ENCODE measurements around the gene KLHL40.
A peak's percentile ranks its signal among the peaks of the same experiment; 100 is the strongest.
"Not testable (repeated sequence)": the region's sequence is repeated elsewhere in the genome, so short reads cannot be mapped to it uniquely, and the experiment has no call there.

Gene KLHL40

DNA sequence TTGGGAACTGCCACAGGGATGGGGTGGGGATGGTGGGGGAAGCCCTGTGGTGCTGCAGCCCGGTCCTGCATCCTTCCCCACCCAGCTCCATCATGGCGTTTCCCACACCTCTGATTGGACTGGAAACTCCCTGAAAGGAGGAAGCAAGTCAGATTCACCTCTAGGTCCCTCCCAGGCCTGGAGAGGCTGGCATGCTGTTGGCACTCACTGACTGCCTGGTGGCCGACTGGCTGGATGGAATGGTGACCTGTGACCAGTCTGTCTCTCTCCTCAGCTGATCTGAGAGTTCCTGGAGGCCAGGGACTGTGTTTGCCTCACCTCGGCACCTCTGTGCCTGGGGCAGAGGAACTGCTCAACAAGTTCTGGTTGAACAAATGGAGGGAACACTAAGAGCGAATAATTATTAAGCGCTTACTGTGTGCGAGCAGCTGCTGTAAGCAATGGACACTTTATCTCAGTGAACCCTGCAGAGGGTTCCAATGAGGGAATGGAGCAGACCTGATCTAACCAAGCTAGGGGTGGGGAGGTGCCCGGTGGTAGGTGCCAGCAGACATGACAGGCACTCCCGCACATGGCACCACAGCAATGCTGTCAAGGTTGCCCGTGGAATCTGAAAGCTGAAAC lies 20.7 kb downstream of the KLHL40 start:
- DNase-seq = no peak

DNA sequence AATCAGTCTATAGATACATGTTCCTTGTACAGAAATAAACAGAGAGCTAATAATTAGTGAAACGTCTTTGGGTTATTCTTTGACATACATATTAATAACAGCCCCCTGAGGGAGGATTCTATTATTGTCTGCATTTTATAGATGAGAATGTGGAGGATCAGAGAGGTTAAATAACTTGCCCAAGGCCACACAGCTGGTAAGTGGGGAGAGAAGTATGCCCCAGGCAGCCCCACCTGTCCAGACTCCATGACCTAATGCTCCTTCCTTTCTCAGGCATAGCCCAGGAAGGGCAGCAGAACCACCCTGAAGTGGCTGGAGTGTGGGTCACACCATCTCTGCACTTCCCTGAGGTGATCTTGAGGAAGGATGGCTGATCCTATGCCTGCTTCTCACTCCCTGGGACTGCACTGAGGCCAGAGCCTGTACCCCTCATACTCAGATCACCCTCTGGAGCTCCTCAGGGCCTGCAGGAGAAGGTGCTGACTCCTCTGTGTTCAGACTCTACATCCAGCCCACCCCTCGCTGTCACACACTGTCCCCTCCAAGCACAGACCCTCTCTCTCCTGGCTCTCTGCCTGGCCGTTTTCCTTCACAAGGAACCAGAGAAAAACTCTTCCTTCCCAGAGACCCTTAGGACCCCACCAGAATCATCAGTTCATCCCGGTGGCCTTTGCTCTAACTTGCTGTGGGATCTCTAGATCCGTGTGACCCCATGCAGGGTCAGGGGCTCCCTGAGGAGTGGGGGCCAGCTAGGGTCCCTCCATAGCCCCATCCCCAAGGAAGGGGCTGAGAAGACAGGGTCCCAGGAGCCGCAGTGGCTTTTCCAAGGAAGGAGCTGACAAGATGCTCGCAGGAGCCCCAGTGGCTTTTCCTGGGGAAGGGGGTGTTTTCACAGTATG lies 21.6 kb downstream of the KLHL40 start:
- DNase-seq = no peak

DNA sequence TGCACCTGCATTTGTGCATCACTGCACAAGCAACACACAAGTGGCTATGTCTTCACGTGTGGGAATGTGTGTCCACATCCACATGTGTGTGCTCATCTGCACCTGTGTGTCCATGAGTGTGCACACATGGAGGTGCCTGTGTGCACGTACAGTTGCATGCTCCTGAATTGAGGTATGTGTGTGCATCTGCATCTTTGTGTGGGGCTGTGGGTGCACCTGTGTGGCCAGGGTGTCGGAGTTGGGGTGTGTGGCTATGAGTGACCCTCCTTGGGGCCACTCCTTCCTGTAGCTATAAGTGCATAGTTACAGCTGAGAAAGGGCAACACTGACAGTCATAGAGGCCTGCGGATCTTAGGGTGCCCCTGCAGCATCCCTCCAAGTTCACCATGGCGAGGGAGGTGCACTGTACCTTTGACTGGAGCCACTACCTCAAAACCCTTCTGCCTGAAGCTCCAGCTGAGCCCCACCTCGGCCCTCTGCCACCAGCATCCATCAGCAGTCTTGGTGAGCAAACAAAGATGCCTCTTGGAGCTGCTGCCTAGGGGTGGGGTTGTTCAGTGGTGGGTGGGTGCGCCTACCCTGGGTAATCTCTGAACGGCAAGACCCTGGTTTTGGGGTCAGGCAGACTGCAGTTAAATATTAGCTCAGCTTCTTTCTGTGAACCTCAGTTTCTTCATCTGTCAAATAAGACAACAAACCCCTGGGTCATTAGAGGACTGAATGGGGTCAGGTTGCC lies 22.5 kb downstream of the KLHL40 start:
- DNase-seq = no peak

DNA sequence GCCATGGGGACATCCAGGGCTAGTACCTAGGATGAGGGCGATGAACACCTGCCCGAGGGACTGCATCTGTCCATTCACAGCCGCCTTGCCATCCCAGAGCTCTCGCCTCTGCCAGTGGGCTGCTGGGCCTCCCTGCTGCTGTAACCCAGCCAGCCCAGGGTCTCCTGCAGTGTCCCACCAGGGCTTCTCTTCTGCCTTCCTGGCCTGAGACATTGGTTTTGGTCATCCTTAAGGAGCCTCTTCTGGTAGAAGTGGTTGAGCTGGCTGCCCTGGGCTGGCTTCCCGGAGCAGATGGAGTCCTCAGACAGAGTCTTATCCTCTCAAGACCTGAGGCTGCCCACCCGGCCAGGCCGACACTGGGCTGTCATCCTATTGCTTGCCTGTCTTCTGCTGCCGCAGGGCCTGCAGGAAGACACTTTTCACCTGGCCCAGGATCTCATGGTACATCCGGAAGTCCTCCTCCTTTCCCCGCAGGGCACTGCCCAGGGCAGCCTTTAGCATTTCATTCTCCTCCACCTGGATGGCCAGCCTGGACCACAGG lies 23.3 kb downstream of the KLHL40 start:
- DNase-seq = no peak

DNA sequence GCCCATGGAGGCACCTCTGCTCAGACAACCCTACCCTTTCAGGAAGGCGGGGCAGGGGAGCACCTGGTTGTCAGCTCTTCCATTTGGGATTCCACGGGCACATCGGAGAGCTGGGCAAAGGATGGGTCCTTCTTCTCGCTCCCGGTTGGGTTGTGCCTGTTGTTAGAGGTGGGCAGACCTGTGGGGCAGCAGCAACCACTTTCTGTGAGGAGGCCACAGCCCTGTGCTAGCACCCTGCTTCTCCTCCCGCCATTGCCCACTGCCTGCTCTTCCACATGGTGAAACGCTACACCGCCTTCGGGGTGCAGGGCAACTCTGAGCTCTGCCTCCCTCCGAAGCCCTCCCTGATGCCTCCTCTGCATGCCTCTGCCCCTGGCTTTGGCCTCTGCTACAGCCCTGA lies 24.3 kb downstream of the KLHL40 start:
- DNase-seq = no peak

DNA sequence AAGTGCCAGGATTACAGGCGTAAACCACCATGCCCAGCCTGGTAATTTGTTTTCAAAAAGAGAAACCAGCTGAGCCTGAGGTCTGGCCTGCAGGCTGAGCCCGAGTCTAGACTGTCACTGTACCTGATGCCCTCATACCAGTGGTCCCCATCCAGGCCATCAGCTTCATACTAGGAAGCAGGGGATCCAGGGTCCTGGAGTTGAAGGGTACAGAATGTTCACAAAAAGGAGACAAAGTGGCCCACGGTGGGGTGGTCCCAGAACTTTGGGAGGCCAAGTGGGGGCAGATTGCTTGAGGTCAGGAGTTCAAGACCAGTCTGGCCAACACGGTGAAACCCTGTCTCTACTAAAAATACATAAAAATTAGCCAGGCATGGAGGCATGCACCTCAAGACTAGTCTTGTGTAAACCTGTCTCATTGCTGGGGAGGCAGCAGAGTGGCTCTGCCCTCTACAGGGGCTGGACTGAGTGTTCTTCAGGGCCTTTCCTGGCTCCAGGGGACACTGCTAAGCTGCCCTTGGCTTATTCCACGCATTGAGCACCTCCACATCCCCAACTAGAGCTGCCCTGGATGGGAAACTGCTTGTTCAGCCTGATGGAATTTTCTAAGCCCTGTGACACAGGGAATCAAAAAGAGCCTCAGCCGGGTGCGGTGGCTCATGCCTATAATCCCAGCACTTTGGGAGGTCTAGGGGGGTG lies 25.1 kb downstream of the KLHL40 start:
- no peak for DNase-seq

DNA sequence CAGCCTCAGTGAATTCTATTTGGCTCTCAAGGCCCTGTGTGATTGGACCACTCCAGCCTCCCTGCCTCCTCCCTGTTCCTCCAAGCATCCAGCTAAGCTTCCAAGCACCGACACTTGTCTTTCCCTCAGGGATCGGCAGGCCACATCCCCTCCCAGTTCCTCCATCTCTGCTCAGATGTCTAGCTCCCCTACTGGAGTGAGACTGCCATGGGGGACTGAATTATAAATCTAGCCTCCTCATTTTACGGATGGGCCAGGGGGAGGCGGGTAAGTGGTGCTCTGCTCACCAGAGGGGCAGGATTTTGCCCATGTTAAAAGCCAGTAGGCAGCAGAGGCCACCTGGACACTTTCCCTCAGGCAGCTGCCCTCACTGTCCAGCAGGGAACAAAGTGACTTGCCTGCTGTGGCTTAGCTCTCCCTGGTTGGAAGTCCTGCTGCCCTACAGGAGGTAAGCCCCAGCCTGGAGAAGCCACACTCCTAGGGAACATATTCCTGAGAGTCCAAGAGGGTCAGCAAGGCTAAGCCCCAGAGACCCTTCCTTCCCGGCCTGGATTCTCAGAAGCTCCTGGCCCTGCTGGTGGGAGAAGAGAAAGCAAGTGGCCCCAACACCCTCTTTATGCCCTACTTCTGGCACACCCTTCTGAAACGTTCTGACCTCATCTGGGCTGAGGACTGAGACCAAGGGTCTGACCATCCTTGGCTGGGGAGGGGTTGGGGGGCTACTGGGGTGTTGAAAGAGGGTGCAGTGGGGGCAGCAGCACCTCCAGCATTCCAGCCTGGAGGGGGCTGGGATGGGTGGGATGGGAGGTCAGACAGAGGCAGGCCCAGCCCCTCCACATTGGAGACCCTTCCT lies 26.4 kb downstream of the KLHL40 start:
- no peak for DNase-seq

DNA sequence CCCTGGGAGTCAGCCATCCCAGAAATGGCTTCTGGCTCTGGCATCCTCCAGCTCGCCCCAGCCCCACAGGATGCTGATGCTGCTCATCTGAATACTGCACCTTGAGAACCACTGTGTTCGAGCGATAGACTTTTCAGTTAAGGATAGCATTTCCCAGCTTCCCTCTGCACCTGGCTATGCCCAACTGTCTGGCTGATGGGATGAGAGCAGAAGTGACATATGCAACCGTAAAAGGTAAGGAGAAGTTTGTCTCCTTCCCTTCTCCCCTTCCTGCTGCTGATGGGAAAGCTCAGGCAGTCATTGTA lies 27.0 kb downstream of the KLHL40 start:
- DNase-seq = no peak

DNA sequence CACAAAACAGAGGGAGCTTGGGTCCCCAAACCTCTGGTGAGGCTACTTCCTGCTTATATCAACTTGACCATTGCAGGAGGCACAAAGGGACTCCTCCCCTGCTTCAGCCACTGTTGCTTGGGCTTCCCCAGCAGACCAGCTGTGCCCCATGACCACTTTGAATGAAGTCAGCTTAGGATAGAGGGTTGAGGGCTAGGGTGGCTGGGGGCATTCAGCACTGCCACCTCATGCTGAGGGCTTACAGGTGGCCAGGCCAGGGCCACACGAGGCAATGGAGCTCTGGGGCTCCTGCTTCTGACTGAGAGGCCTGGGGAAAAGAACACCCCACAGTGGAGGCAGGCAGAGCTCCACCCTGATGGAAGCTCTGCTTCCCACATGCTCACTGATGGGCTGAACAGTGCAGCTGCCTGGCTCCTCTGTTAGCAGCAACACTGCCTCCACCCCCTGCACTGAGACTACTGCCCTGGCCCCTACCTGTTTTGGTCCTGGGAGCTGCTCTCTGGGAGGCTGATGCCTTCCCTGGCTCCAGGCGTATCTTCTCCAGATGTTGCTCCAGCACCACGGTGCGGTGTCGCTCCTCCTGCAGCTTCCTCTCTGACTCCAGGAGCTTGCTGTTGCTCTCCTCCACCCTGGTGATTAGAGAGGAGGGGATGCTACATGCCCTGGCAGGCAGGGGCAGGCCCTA lies 27.5 kb downstream of the KLHL40 start:
- DNase-seq = no peak

DNA sequence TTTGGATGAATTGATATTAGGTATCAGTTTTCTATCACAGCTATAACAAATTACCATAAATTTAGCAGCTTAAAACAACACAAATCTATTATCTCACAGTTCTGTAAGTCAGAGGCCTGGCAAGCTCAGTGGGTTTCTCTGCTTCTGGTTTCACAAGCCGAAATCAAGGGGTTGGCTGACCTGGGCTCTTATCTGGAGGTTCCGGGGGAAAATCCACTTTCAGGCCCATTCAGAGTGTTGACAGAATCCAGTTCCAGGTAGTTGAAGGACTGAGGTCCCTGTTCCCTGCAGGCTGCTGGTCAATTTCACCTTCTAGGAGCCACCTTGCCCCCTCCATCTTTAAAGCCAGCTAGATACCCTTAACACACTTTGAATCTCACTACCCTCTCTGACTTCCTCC lies 28.4 kb downstream of the KLHL40 start:
- no peak for DNase-seq

DNA sequence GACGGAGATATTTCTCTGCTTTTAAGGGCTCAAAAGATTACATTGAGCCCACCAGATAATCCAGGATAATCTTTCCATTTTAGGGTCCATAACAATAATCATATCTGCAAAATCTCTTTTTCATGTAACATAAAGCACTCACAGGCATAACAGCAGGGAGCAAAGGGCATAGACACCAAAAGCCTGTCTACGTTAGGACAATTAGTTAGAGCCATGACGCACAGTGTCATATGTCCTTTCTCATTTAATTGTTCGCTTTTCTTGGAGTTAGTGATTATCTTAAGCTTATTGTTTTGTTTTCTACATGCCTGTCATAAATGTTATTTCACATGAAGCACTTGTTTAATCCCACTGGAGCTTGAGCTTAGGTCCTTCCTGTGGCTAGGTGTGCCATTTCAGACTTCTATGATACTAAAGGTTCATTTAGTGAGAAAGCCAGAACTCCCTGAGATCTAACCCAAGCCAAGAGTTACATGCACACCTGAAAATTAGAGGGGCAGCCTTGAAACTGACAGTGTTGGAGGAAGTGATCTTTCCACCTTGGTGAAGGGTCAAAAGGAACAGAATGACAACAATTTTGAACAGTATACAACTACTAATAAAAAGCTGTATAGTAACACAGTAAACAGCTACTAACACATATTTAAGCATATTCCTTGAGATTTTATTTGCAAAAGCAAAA lies 29.0 kb downstream of the KLHL40 start:
- DNase-seq = no peak

DNA sequence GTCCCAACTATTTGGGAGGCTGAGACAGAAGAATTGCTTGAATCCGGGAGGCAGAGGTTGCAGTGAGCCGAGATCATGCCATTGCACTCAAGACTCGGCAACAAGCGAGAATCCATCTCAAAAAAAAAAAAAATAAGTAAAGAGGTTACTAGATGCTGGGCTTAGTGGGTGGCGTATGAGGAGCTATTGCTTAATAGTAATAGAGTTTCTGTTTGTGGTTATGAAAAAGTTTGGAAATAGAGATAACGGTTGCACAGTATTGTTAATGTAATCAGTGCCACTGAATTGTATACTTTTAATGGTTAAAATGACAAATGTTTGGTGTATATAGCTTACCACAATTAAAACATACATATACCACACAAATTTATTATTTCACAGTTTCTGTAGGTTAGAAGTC lies 32.0 kb downstream of the KLHL40 start:
- no peak for DNase-seq

DNA sequence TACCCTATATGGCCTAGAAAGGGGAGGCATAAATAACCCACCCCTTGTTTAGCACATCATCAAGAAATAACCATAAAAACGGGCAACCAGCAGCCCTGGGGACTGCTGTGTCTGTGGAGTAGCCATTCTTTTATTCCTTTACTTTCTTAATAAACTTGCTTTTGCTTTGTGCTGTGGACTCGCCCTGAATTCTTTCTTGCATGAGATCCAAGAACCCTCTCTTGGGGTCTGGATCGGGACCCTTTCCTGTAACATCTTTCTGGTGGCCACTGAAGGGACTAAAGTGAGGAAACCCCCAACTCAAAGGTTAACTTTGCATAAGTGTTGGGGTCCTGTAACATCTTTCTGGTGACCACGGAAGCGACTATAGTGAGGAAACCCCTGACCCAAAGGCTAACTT lies 33.0 kb downstream of the KLHL40 start:
- no peak for DNase-seq

DNA sequence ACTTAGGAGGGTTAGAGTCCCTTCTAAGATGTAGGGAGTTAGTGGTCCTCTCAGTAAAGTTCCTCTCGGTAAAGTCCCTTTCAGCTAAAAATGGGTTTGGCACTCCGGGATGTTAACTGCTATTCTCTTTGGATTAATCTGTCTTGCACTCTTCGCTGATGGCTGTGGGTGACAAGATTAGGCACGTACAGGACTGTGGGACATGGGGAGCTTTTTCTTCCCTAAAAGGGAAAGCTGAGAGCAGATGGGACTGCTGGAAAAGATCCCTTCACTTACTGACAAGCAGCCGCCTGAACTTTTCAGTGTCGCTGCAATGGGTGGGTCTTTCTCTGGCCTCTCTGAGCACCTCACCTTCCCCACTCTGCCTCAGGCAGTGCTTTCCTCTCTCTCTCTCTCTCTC lies 33.7 kb downstream of the KLHL40 start:
- no peak for DNase-seq

DNA sequence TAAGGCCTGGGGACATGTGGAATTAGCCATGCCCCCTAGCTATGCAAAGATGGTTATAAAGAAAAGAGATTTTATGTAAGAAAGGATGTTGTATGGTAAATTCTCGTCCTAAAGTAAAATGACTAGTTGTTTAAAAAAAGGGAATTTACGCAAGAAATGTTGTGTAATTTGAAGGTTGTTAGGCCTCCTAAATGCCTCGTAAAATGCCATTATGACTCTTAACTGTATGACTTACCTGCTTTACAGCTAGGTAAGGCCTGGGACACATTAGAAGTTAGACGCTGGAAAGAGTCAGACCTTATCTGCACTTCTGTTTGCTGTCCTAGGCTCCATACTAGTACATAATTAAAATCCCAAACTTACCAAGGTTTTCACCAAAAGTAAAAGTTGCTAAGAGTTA lies 34.8 kb downstream of the KLHL40 start:
- peak; percentile 17 for DNase-seq

DNA sequence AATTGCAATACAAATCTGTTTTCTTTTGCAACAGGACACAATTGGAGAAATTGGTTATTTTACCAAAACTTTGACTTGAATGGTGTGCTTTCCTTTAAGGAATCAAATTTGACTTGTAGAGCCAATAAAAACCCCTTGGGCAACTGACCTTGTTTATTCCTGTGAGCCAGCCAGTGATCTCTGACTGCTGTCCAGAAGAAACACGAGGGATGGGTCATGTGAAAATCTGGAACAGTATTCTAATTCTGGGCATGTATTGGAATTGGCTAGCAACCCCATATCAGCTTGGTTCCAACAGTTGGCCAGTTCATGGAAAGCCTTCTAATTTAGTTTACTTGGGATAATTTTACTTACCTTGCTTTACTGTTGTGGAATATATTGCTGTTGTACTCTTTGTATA lies 36.4 kb downstream of the KLHL40 start:
- no peak for DNase-seq

DNA sequence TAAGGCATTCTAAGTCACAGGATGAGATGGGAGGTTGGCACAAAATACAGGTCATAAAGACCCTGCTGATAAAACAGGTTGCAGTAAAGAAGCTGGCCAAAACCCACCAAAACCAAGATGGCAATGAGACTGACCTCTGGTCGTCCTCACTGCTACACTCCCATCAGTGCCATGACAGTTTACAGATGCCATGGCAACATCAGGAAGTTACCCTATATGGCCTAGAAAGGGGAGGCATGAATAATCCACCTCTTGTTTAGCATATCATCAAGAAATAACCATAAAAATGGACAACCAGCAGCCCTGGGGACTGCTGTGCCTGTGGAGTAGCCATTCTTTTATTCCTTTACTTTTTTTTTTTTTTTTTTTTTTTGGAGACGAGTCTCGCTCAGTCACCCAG lies 37.1 kb downstream of the KLHL40 start:
- not testable (repeated sequence) for DNase-seq

DNA sequence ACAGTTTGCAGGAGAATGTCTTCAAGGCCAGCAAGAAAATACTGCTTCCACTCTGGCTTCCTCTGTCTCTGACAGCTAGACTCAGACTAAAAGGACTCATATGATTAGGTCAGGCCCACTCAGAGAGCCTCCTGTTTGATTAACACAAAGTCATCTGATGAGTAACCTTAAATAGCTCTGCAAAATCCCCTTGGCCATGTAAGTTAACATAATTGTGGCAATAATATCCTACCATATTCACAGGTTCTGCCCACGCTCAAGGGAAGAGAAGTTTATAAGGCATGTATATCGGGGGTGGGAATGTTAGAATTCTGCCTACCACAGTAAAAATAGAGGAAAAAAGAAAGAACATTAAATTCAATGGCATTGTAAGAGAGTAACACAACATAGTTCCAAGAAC lies 37.9 kb downstream of the KLHL40 start:
- DNase-seq = no peak

DNA sequence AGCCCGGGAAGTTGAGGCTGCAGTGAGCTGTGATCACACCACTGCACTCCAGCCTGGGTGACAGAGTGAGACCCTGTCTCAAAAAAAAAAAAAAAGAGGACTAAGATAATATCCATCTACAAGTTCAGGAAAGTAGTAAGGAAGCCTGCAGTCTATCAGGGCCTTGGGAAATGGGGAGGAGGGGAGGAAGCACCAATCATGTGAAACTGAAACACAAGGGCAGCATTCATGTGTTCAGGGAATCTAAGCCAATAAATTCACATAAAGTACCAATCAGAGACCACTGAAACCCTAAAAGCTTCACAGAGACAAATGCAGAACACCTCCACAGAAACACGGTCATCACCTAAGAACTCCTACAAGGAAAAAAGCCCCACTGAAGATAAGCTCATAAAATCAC lies 40.1 kb downstream of the KLHL40 start:
- no peak for DNase-seq

DNA sequence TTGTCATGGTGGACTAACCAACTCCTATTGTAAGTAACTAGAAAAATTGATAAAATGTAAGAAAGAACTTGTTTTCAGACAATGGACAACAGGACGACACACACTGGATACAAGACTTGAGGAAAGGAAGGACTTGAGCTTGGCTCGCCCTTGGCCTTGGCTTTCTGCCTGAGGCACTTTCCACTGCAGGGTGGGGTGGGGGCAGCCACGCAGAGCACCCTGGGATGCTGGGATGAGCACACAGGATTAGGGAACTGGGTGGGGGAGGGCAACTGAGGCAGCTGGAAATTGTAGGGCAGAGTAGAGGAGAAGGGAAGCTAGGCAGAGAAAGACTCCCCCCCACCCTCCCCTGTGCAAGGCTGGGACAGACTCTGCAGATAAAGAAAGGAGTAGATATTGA lies 42.7 kb downstream of the KLHL40 start:
- DNase-seq = no peak

Measured in GF-D8 (cell line).